Measurements from ENCODE around the gene CZIB. TPM values are rescaled to one million over a fixed set of nuclear protein-coding genes. Genes with fewer than 3 reads are reported as not detected.

Gene CZIB
- total and polyA plus RNA-seq, 2 of the 13 experiments (the other 11 are each of a cell fraction or from before 2014, with no cell fraction given) = 49.2 to 67.0 TPM

GRCh38 chr1:53210954-53211353 lies 9.5 kb downstream of the CZIB start:
- H3K4me1 ChIP-seq (ENCODE audit: insufficient read depth, low read length) = no peaks in the 10 kb centered on the region
- H3K27ac ChIP-seq (ENCODE audit: extremely low read length, insufficient read depth, low read length) = no peak overlapping the region
- peaks cover 9% of the 10 kb centered on the region; the same call in 1 of the 2 replicates for H3K9me3 ChIP-seq (ENCODE audit: low read length)
- ATAC-seq = no peak; the same call in 2 of the 3 replicates
- FAIRE-seq = no peak
- H3K9ac ChIP-seq (ENCODE audit: insufficient read depth, low read depth, low read length) = no peak overlapping the region
- no peak overlapping the region for H3K4me3 ChIP-seq (replicated peaks in 1 of 3; ENCODE audit: insufficient read depth in 1 of 3, low read depth in 2 of 3, low read length in 3 of 3)
- H3K27me3 ChIP-seq (ENCODE audit: control insufficient read depth in 1 of 2, insufficient read depth in 2 of 2, low read length in 2 of 2) = no peaks in the 10 kb centered on the region
- no TSS peak for BruUV-seq (replicated peaks)
- intact Hi-C loops (cut with micrococcal nuclease; ENCODE audit: unreplicated experiment) (no loop called here), in situ Hi-C loops (cut with HindIII; ENCODE audit: extremely low pct_ligation_motif_present, low pct_unique_long_range_greater_than_20kb) (no loop called here)
- ChIA-PET POLR2A (no interaction called here), CTCF (ENCODE audit: low intra/inter-chr PET ratio, low total read pairs) (no interaction called here)
- no peak overlapping the region for H3K4me2 ChIP-seq (ENCODE audit: low read depth, low read length)
- 100% methylated on average over 9 of the region's 11 CpGs for WGBS (ENCODE audit: low lambda C conversion rate)
- H3K36me3 ChIP-seq (replicated peaks in 1 of 2; ENCODE audit: control insufficient read depth in 1 of 2, insufficient read depth in 2 of 2, low read length in 2 of 2) = peaks cover 21 to 55% of the 10 kb centered on the region in 2 experiments; a peak in 4 of 5 replicates
- TF ChIP-seq RFX3 (CRISPR knock-in tag; IDR thresholded peaks at IDR 0.05) (no peak), PITX1 (CRISPR knock-in tag; IDR thresholded peaks at IDR 0.05) (no peak)
- DNase-seq (ENCODE audit: low spot score) = no peak
- no peak overlapping the region for H2AFZ ChIP-seq (ENCODE audit: low read length)
- H3K79me2 ChIP-seq (ENCODE audit: insufficient read depth, low read length) = no peaks in the 10 kb centered on the region
- H4K20me1 ChIP-seq (ENCODE audit: insufficient read depth, low read length) = no peaks in the 10 kb centered on the region

- H3K36me3 ChIP-seq (replicated peaks in 1 of 2; ENCODE audit: control insufficient read depth in 1 of 2, insufficient read depth in 2 of 2, low read length in 2 of 2) = peaks cover 23 to 59% of the 10 kb centered on the region in 2 experiments; a peak in 4 of 5 replicates
- FAIRE-seq = no peak
- TF ChIP-seq ESRRA (CRISPR knock-in tag; IDR thresholded peaks at IDR 0.05; ENCODE audit: low read depth) (no peak), PRDM15 (CRISPR knock-in tag; IDR thresholded peaks at IDR 0.05) (no peak), GZF1 (CRISPR knock-in tag; IDR thresholded peaks at IDR 0.05) (no peak), ATF5 (CRISPR knock-in tag; IDR thresholded peaks at IDR 0.05; ENCODE audit: low read depth) (no peak), REPIN1 (CRISPR knock-in tag; IDR thresholded peaks at IDR 0.05; ENCODE audit: borderline replicate concordance, low read depth) (no peak), PHB2 (IDR thresholded peaks at IDR 0.05; ENCODE audit: partially characterized antibody) (no peak), ZNF790 (CRISPR knock-in tag; IDR thresholded peaks at IDR 0.05; ENCODE audit: borderline replicate concordance) (no peak), SNAPC2 (CRISPR knock-in tag; IDR thresholded peaks at IDR 0.05) (no peak), ZNF749 (CRISPR knock-in tag; IDR thresholded peaks at IDR 0.05; ENCODE audit: borderline replicate concordance) (no peak), ZBTB42 (CRISPR knock-in tag; IDR thresholded peaks at IDR 0.05) (no peak), ZNF678 (CRISPR knock-in tag; IDR thresholded peaks at IDR 0.05) (no peak), ZNF136 (CRISPR knock-in tag; IDR thresholded peaks at IDR 0.05; ENCODE audit: low read depth) (no peak), ZNF530 (CRISPR knock-in tag; IDR thresholded peaks at IDR 0.05; ENCODE audit: low read depth) (no peak), ONECUT2 (CRISPR knock-in tag; IDR thresholded peaks at IDR 0.05) (no peak), ZNF430 (CRISPR knock-in tag; IDR thresholded peaks at IDR 0.05) (no peak)
Measured at GRCh38 chr1:53210352-53210751, 10.1 kb downstream of the CZIB start.

More at GRCh38 chr1:53210352-53210751, 10.1 kb downstream of the CZIB start:
- CTCF ChIA-PET (ENCODE audit: low intra/inter-chr PET ratio, low total read pairs) = no interaction called here
- no peaks in the 10 kb centered on the region for H3K79me2 ChIP-seq (ENCODE audit: insufficient read depth, low read length)
- no peak overlapping the region for H3K4me2 ChIP-seq (ENCODE audit: low read depth, low read length)
- in situ Hi-C loops (cut with HindIII; ENCODE audit: extremely low pct_ligation_motif_present, low pct_unique_long_range_greater_than_20kb) = no loop called here
- no peaks in the 10 kb centered on the region for H3K27me3 ChIP-seq (ENCODE audit: control insufficient read depth in 1 of 2, insufficient read depth in 2 of 2, low read length in 2 of 2)
- H3K27ac ChIP-seq (ENCODE audit: extremely low read length, insufficient read depth, low read length) = no peak overlapping the region
- H2AFZ ChIP-seq (ENCODE audit: low read length) = no peak overlapping the region
- no peaks in the 10 kb centered on the region for H3K4me1 ChIP-seq (ENCODE audit: insufficient read depth, low read length)
- no peak for ATAC-seq
- POLR2A ChIA-PET = no interaction called here
- BruUV-seq (replicated peaks) = TSS peak; percentile 28
- peaks cover 15% of the 10 kb centered on the region; the same call in 1 of the 2 replicates for H3K9me3 ChIP-seq (ENCODE audit: low read length)
- no peak overlapping the region for H3K9ac ChIP-seq (ENCODE audit: insufficient read depth, low read depth, low read length)
- 93% methylated on average over 7 of the region's 7 CpGs for WGBS (ENCODE audit: low lambda C conversion rate)
- intact Hi-C loops (cut with micrococcal nuclease; ENCODE audit: unreplicated experiment) = no loop called here
- H4K20me1 ChIP-seq (ENCODE audit: insufficient read depth, low read length) = no peaks in the 10 kb centered on the region
- H3K4me3 ChIP-seq (replicated peaks in 1 of 3; ENCODE audit: insufficient read depth in 1 of 3, low read depth in 2 of 3, low read length in 3 of 3) = no peak overlapping the region
- no peak for DNase-seq (ENCODE audit: low spot score)

Data from HepG2 (cell line).